ENCODE results near the gene MYT1.

The MYT1 gene

DNA sequence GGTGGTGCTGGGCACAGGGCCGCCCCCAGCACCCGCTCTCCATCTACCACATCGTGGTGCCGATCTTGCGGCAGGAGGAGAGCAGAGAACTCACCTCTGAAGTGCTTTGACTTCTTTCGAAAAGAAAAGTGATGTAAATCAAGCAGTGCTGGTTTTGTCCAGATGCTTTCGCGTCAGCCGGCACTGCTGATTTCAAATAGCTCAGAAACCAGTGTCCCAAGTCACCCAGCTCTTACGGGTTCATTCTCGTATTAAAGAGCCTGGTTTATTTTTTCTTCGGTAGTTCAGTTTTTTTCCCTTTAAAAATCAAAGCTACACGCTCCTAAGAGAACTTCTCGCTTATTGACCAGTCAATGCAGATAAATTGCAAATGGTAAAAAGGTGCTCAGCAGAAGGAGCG is 32.1 kb downstream of the MYT1 start:
- Mint-ChIP-seq H3K4me3 (no peak overlapping the region), H3K4me1 (ENCODE audit: low read depth) (peaks cover 2% of the 10 kb centered on the region), H3K9me3 (no peaks in the 10 kb centered on the region), H3K36me3 (ENCODE audit: low read depth) (no peaks in the 10 kb centered on the region), H3K27me3 (peaks cover 44% of the 10 kb centered on the region), H3K27ac (no peak overlapping the region)
- no peak for DNase-seq

DNA sequence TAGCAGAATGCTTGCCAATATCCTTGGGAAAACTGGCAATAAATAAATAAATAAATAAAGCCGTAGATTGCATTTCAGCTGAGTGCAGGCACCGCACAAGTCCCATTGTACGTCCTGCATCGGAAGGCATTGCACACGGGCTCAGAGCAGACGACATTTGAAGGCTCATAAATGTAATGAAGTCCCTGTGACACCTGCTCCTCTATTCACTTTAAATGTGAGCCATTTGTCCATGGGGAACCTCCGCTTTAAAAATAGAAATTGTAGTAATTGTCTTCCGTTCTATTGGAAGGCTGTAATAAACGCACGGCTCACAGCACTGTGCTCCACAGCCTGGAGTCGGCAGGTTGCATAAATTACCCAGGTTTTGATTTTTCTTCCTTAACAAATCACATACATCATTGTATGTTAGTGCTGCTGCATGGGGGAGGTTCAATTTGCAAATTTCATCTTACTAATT is 32.6 kb downstream of the MYT1 start:
- H3K4me1 Mint-ChIP-seq (ENCODE audit: low read depth) = peaks cover 2% of the 10 kb centered on the region
- H3K27ac Mint-ChIP-seq = no peak overlapping the region
- peaks cover 43% of the 10 kb centered on the region for H3K27me3 Mint-ChIP-seq
- no peaks in the 10 kb centered on the region for H3K9me3 Mint-ChIP-seq
- no peak overlapping the region for H3K4me3 Mint-ChIP-seq
- H3K36me3 Mint-ChIP-seq (ENCODE audit: low read depth) = no peaks in the 10 kb centered on the region
- DNase-seq = no peak

DNA sequence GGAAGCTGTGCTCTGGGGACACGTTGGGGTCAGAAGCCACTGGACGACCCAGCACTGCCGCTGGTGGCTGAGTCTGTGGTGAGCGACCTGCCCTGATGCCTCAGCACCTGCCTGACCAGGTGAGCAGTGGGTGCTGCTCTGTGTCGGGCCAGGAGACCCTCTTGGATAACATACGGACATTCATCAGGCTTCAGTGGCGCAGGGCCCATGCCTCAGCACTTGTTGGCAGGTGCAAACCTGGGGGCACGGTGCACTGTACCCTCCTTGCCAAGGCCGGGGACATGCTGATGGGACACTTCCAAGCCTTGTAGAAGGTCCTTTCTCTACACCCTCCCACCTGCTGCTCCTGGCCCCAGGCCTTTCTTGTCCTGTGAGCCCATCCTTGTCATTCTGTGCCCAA is 34.1 kb downstream of the MYT1 start:
- Mint-ChIP-seq H3K4me3 (no peak overlapping the region), H3K27me3 (peaks cover 32% of the 10 kb centered on the region), H3K4me1 (ENCODE audit: low read depth) (no peaks in the 10 kb centered on the region), H3K36me3 (ENCODE audit: low read depth) (no peaks in the 10 kb centered on the region), H3K27ac (no peak overlapping the region), H3K9me3 (no peaks in the 10 kb centered on the region)
- DNase-seq = no peak

DNA sequence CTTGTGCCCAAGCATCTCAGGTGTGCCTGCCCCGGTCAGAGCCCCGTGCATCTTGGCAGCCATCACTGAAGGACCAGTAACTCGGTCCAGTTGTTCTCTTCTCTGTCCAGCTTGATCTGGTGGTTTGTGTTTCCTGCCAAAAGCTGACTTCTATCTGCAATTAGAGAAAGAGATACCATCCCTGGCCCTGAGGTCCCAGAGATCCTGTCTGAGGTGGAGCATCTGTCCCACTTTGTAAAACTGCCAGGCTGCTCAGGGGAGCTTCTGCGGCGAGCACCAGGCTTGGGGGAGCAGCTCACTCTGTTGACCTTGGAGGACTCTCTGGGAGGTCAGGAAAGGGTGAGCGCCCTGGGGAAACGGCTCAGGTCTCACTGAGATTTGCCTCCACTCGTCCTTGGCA is 35.1 kb downstream of the MYT1 start:
- Mint-ChIP-seq H3K4me1 (ENCODE audit: low read depth) (no peaks in the 10 kb centered on the region), H3K4me3 (no peak overlapping the region), H3K36me3 (ENCODE audit: low read depth) (no peaks in the 10 kb centered on the region), H3K9me3 (no peaks in the 10 kb centered on the region), H3K27ac (no peak overlapping the region), H3K27me3 (peaks cover 30% of the 10 kb centered on the region)
- DNase-seq = no peak

DNA sequence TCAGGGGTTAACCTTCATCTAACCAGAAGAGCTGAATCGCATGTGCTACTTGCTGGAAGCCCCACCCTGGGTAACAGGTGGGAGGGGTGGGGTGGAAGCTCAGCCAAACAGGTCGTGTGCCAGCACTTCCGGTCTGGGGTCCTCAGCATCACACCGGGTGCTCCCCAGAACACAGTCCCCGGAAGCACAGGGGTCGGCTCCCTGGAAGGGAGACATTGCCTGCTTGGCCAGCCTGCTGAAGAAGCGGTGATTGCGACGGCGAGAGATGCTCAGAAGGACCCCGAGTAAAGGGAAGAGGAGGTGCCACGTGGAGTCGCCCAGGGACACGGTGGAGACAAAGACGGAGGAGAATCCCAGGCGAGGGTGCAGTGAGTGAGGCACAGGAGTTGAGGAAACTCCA is 36.5 kb downstream of the MYT1 start:
- no peak for DNase-seq
- no peak overlapping the region for H3K4me3 Mint-ChIP-seq
- H3K4me1 Mint-ChIP-seq (ENCODE audit: low read depth) = no peaks in the 10 kb centered on the region
- H3K36me3 Mint-ChIP-seq (ENCODE audit: low read depth) = no peaks in the 10 kb centered on the region
- no peaks in the 10 kb centered on the region for H3K9me3 Mint-ChIP-seq
- no peak overlapping the region for H3K27ac Mint-ChIP-seq
- peaks cover 27% of the 10 kb centered on the region for H3K27me3 Mint-ChIP-seq

DNA sequence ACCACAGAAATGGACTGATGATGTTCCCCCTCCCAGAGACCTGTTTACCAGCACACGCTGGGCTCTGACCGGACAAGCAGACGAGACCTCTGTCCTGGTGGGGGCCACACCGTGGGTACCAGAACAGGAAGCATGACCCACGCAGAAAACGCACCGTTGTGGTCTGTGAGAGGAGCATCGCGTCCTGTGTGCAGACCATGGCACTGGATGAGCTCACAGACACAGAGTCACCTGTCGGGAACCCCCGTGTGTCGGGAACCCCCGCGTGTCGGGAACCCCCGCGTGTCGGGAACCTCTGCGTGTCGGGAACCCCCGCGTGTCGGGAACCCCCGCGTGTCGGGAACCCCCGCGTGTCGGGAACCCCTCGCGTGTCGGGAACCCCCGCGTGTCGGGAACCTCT is 37.4 kb downstream of the MYT1 start:
- DNase-seq = no peak
- no peak overlapping the region for H3K4me3 Mint-ChIP-seq
- no peaks in the 10 kb centered on the region for H3K36me3 Mint-ChIP-seq (ENCODE audit: low read depth)
- H3K27ac Mint-ChIP-seq = no peak overlapping the region
- no peaks in the 10 kb centered on the region for H3K4me1 Mint-ChIP-seq (ENCODE audit: low read depth)
- H3K9me3 Mint-ChIP-seq = no peaks in the 10 kb centered on the region
- H3K27me3 Mint-ChIP-seq = peaks cover 25% of the 10 kb centered on the region

DNA sequence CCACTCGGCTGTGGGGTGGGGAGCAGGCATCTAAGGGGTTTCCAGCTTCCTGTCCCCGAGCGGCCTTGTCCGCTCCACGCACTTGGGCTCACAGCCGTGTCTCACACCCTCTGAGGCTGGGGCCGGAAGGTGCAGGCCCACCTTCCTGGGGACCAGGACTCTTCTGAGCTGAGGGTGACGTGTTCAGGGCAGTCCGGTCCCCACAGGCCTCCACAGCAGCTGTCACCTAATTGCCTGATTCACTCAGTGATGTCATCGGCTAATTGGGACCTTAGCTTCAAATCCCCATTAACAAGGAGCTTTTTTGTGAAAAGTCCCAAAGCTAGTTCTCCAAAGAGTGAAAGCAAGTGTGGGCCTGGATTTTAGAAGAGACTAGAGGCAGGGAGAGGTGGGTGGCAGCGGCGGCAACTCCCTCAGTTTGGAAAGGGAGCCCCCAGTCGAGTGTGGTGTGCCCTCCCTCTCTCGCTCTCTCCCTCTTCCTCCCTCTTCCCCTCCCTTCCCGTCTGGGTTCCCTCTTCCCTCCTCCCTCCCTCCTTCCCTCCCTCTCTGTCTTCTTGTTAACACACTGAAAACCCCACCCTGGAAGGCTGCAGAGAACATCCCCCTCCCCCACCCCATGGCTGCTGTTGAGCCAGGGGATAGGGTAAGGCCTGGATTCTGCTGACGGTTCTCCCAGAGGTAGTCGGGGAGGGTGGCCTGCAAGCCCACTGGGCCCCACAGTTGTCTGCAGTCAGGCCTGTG is 39.0 kb downstream of the MYT1 start:
- H3K4me3 Mint-ChIP-seq = no peak overlapping the region
- no peaks in the 10 kb centered on the region for H3K9me3 Mint-ChIP-seq
- H3K4me1 Mint-ChIP-seq (ENCODE audit: low read depth) = no peaks in the 10 kb centered on the region
- peaks cover 17% of the 10 kb centered on the region for H3K27me3 Mint-ChIP-seq
- no peak for DNase-seq
- no peaks in the 10 kb centered on the region for H3K36me3 Mint-ChIP-seq (ENCODE audit: low read depth)
- no peak overlapping the region for H3K27ac Mint-ChIP-seq

DNA sequence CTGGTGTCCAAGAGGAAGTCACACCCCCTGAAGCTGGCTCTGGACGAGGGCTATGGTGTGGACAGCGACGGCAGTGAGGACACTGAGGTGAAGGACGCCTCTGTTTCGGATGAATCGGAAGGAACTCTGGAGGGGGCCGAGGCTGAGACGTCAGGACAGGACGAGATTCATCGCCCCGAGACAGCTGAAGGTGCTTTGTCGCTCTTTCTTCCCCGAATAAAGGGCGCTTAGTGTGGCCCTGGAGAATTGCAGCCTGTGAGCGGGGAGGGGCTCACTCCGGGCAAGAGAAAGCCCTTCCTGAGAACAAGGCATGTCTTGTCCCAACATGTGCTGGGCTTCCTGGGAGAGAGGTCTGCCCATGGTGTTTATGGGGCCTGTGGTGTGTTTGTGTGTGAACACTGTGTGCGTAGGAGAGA is 41.4 kb downstream of the MYT1 start:
- no peaks in the 10 kb centered on the region for H3K9me3 Mint-ChIP-seq
- no peak overlapping the region for H3K4me3 Mint-ChIP-seq
- H3K36me3 Mint-ChIP-seq (ENCODE audit: low read depth) = no peaks in the 10 kb centered on the region
- no peaks in the 10 kb centered on the region for H3K4me1 Mint-ChIP-seq (ENCODE audit: low read depth)
- H3K27me3 Mint-ChIP-seq = peaks cover 4% of the 10 kb centered on the region
- H3K27ac Mint-ChIP-seq = no peak overlapping the region
- DNase-seq = no peak

DNA sequence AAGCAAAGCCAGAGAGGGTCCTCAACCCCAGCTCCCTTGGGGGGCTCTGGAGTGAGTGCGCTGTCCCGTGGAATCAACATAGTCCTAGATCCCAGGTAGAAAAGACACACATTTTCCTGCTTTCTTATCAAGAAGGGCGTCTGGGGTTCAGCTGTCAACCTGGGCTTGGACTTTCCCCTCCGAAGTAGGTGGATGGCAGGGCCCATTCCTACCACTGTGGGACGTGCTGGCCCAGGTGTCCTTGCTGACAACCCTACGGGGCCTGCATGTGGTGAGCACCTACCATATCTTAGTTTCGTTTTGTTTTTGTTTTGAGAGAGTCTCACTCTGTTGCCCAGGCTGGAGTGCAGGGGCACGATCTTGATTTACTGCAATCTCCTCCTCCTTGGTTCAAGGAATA is 42.4 kb downstream of the MYT1 start:
- Mint-ChIP-seq H3K4me1 (ENCODE audit: low read depth) (no peaks in the 10 kb centered on the region), H3K36me3 (ENCODE audit: low read depth) (no peaks in the 10 kb centered on the region), H3K27me3 (no peaks in the 10 kb centered on the region), H3K27ac (no peak overlapping the region), H3K4me3 (no peak overlapping the region), H3K9me3 (no peaks in the 10 kb centered on the region)
- no peak for DNase-seq

DNA sequence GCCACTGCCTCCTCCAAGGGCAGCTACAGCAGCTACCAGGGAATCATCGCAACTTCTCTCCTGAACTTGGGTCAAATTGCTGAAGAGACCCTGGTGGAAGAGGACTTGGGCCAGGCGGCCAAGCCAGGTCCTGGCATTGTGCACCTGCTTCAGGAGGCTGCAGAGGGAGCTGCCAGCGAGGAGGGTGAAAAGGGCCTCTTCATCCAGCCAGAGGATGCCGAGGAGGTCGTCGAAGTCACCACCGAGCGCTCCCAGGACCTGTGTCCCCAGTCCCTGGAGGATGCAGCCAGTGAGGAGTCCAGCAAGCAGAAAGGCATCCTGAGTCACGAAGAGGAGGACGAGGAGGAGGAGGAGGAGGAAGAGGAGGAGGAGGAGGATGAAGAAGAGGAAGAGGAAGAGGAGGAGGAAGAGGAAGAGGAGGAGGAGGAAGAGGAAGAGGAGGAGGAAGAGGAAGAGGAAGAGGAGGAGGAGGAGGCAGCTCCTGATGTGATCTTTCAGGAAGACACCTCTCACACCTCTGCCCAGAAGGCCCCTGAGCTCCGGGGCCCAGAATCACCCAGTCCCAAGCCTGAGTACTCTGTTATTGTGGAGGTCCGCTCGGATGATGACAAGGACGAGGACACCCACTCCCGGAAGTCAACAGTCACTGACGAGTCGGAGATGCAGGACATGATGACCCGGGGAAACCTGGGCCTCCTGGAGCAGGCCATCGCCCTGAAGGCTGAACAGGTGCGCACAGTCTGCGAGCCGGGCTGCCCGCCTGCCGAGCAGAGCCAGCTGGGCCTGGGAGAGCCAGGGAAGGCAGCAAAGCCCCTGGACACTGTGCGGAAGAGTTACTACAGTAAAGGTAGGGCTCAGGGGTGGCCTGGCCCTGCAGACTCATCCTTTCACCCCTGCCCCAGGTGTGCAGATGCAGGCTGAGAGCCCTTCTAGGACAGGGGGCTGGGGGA is 43.7 kb downstream of the MYT1 start:
- Mint-ChIP-seq H3K36me3 (ENCODE audit: low read depth) (no peaks in the 10 kb centered on the region), H3K4me3 (no peak overlapping the region), H3K27ac (no peak overlapping the region), H3K4me1 (ENCODE audit: low read depth) (no peaks in the 10 kb centered on the region), H3K27me3 (no peaks in the 10 kb centered on the region), H3K9me3 (no peaks in the 10 kb centered on the region)
- DNase-seq = no peak

DNA sequence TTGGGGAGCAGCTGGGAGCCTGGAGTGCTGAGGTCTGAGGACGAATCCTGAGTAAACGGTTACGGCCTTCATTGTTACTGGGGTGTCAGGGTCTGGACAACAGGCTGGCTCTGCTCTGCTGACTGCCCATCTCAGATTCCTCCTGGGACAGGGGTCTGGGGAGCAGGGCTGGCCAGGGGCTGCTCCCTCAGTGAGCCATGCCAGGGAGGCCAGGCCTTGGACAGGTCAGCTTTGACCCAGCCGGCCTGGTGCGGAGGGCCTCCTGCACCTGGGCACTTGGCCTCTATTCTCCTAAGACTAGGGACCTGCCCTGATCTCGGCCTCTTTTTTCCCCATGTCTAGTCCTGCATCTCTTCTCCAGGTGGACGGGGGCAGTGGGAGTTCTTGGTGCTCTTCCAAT is 44.9 kb downstream of the MYT1 start:
- Mint-ChIP-seq H3K27me3 (no peaks in the 10 kb centered on the region), H3K27ac (no peak overlapping the region), H3K4me1 (ENCODE audit: low read depth) (no peaks in the 10 kb centered on the region), H3K4me3 (no peak overlapping the region), H3K36me3 (ENCODE audit: low read depth) (no peaks in the 10 kb centered on the region), H3K9me3 (no peaks in the 10 kb centered on the region)
- DNase-seq = no peak

DNA sequence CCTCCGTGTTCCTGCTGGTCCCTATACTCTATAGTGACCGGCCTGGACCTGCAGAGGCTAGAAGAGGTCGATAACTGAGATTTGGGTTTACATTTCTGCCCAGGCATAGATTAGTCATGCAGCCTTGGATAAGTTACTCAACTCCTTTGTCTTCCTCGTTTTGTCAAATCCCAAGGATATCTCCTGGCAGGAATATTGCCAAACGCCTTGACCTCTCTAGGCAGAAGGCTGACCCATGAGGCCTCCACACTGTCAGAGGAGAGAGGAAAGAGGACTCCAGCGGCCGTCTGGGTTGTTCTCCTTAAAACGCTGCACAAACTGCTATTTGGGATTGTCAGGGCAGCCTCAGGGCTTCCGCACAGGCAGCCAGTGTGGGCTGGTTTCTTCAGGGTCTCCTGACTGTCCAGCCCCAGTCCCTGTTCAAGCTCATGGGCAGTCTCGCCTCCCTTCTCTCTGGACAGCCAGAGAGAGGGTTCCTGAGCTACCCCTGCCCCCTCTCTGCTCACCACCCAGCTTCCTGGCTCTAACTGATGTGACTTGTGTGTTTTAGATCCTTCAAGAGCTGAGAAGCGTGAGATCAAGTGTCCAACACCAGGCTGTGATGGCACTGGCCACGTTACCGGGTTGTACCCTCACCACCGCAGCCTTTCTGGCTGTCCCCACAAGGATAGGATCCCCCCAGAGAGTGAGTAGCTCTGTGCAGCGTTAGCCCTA is 46.6 kb downstream of the MYT1 start:
- no peak for DNase-seq
- H3K9me3 Mint-ChIP-seq = no peaks in the 10 kb centered on the region
- H3K36me3 Mint-ChIP-seq (ENCODE audit: low read depth) = no peaks in the 10 kb centered on the region
- peaks cover 10% of the 10 kb centered on the region for H3K4me1 Mint-ChIP-seq (ENCODE audit: low read depth)
- H3K27ac Mint-ChIP-seq = no peak overlapping the region
- H3K4me3 Mint-ChIP-seq = no peak overlapping the region
- H3K27me3 Mint-ChIP-seq = no peaks in the 10 kb centered on the region

DNA sequence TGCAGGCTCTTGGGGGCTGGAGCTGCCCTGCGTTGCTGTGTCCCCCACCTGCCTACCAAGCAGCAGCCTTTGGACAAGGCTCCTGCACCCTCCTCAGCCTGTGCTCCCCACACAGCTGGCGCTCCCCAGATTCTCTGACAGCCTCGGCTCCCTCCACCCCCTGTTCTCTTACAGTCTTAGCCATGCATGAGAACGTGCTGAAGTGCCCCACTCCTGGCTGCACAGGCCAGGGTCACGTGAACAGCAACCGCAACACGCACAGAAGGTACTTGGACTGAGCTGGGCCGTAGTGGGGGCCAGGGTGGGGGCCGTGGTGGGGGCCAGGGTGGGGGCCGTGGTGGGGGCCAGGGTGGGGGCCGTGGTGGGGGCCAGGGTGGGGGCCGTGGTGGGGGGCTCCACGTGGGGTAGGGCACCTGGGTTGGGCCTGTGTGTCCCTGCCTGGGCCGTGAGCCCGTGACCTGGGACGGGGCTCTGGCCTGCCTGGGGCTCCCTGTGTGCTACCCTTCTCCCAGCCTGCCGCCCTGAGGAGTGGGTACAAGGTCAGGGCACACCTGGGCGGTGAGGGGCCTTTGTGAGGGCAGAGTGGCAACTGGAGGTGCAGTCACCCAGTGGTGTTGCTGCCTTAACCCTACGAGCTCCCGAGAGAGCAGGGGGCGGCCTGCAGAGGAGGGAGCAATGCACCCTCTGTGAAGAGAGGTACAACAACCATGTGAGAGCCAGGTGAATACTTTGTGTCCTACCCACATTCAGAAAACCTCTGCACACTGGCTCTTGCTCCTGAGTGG is 47.8 kb downstream of the MYT1 start:
- no peak for DNase-seq
- no peaks in the 10 kb centered on the region for H3K36me3 Mint-ChIP-seq (ENCODE audit: low read depth)
- H3K27ac Mint-ChIP-seq = no peak overlapping the region
- no peaks in the 10 kb centered on the region for H3K27me3 Mint-ChIP-seq
- peaks cover 10% of the 10 kb centered on the region for H3K4me1 Mint-ChIP-seq (ENCODE audit: low read depth)
- H3K4me3 Mint-ChIP-seq = no peak overlapping the region
- no peaks in the 10 kb centered on the region for H3K9me3 Mint-ChIP-seq

DNA sequence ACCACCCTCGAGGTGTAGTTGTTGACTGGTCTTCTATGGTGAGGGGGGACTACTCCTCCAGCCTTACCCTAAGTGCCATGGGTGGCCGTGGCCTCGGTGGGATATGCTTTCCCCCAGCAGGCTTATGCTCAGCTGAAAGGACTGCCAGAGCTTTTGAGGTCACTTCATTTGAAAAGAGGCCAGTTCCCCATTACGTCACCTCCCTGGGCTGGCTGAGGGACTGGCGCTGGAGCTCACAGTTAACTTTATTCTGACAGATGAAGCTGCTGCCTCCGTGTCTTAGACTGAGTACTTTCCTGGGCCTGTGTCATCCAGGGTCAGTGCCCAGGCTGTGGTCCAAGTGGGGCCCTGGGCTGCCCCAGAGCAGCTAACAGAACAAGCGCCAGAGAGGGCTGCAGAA is 48.5 kb downstream of the MYT1 start:
- Mint-ChIP-seq H3K9me3 (no peaks in the 10 kb centered on the region), H3K36me3 (ENCODE audit: low read depth) (no peaks in the 10 kb centered on the region), H3K27ac (no peak overlapping the region), H3K27me3 (no peaks in the 10 kb centered on the region), H3K4me1 (ENCODE audit: low read depth) (peaks cover 10% of the 10 kb centered on the region), H3K4me3 (no peak overlapping the region)
- no peak for DNase-seq
